ENCODE results near the gene RASSF8.

DNA sequence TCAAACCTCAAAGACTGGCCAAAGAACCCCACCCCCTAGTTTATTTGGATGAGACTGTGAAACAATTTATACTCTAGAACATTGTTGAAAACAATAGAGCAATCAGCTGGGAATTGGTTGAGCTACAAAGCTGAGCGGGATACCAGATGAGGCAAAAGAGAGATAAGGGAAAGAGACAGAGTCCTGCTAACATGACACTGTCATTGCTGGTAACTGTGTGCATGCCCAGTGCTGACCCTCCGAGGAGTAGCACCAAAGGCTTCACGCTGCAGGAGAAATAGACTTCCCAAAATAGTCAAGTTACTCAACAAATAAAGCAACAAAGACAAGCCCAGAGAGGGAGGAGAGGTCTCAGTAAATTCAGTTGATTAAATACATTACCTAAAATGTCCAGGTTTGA lies 63.6 kb downstream of the RASSF8 start:
- TF ChIP-seq, protein P1, sequence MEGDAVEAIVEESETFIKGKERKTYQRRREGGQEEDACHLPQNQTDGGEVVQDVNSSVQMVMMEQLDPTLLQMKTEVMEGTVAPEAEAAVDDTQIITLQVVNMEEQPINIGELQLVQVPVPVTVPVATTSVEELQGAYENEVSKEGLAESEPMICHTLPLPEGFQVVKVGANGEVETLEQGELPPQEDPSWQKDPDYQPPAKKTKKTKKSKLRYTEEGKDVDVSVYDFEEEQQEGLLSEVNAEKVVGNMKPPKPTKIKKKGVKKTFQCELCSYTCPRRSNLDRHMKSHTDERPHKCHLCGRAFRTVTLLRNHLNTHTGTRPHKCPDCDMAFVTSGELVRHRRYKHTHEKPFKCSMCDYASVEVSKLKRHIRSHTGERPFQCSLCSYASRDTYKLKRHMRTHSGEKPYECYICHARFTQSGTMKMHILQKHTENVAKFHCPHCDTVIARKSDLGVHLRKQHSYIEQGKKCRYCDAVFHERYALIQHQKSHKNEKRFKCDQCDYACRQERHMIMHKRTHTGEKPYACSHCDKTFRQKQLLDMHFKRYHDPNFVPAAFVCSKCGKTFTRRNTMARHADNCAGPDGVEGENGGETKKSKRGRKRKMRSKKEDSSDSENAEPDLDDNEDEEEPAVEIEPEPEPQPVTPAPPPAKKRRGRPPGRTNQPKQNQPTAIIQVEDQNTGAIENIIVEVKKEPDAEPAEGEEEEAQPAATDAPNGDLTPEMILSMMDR (conservative IDR thresholded peaks at IDR 0.05; ENCODE audit: low read length) = no peak
- no peak for TF ChIP-seq EZH2phosphoT487 (IDR thresholded peaks at IDR 0.05; ENCODE audit: borderline replicate concordance)

All from Loucy (cell line).